ENCODE results near the gene PLAAT2. TPM values are rescaled to one million over a fixed set of nuclear protein-coding genes. Genes with fewer than 3 reads are reported as not detected.

PLAAT2 gene
- total and polyA plus RNA-seq, 2 experiments from 2014 or later: 0.77 to 1.9 TPM

- TF ChIP-seq CTCF (IDR thresholded peaks at IDR 0.05; ENCODE audit: poor library complexity) (no peak), EZH2phosphoT487 (IDR thresholded peaks at IDR 0.05; ENCODE audit: low read depth, severe bottlenecking, unreplicated experiment) (no peak), EZH2 (IDR thresholded peaks at IDR 0.05; ENCODE audit: borderline replicate concordance) (no peak)
- no peaks in the 10 kb centered on the region for H4K20me1 ChIP-seq (ENCODE audit: insufficient read depth, poor library complexity, severe bottlenecking)
- H3K9me2 ChIP-seq (replicated peaks; ENCODE audit: insufficient read depth): no peaks in the 10 kb centered on the region
- peaks cover 5% of the 10 kb centered on the region for H3K4me1 ChIP-seq (ENCODE audit: insufficient read depth)
- no peaks in the 10 kb centered on the region for H3K27me3 ChIP-seq
- no peak overlapping the region for H3K4me2 ChIP-seq
- no peak overlapping the region for H2AFZ ChIP-seq
- H3K36me3 ChIP-seq (replicated peaks; ENCODE audit: insufficient read depth, low read depth): no peaks in the 10 kb centered on the region
- H3K79me2 ChIP-seq: no peaks in the 10 kb centered on the region
- 85% methylated on average over 6 of the region's 6 CpGs for WGBS (ENCODE audit: low lambda C conversion rate, missing lambda C conversion rate)
- H3K4me3 ChIP-seq: no peak overlapping the region
- no peaks in the 10 kb centered on the region for H3K9me3 ChIP-seq (ENCODE audit: low read depth)
- no peak for DNase-seq (ENCODE audit: low spot score)
- H3K27ac ChIP-seq: no peak overlapping the region
These were observed 59.7 kb downstream of the PLAAT2 start for GRCh38 chr11:63503492-63503891.

Other genes with a start within 250 kb of the PLAAT2 start
- 36.3 and 36.7 TPM in 2 replicates for gene SLC22A9, start 193.6 kb downstream of the PLAAT2 start, total RNA-seq
- gene SLC22A9, start 193.6 kb downstream of the PLAAT2 start, polyA plus RNA-seq: 9.4 and 17.1 TPM in 2 replicates
- gene PLAAT5, start 72.2 kb downstream of the PLAAT2 start, total RNA-seq: 0.92 and 1.6 TPM in 2 replicates
- 0.18 and 0.95 TPM in 2 replicates for gene PLAAT5, start 72.2 kb downstream of the PLAAT2 start, polyA plus RNA-seq
- gene LGALS12, start 57.3 kb downstream of the PLAAT2 start, total RNA-seq: not detected in 2 replicates
- gene LGALS12, start 57.3 kb downstream of the PLAAT2 start, polyA plus RNA-seq: not detected in 2 replicates
- gene PLAAT4, start 26.6 kb downstream of the PLAAT2 start, total RNA-seq: 13.7 and 17.5 TPM in 2 replicates
- gene PLAAT4, start 26.6 kb downstream of the PLAAT2 start, polyA plus RNA-seq: 7.9 and 16.0 TPM in 2 replicates
- 26.9 and 32.4 TPM in 2 replicates for gene PLAAT3, start 51.1 kb upstream of the PLAAT2 start, total RNA-seq
- 49.6 and 59.9 TPM in 2 replicates for gene PLAAT3, start 51.1 kb upstream of the PLAAT2 start, polyA plus RNA-seq
- 30.1 and 36.2 TPM in 2 replicates for gene ATL3, start 108.0 kb upstream of the PLAAT2 start, total RNA-seq
- 8.7 and 9.7 TPM in 2 replicates for gene ATL3, start 108.0 kb upstream of the PLAAT2 start, polyA plus RNA-seq
- gene RTN3, start 118.1 kb upstream of the PLAAT2 start, total RNA-seq: 85.4 and 89.9 TPM in 2 replicates
- 84.0 and 108 TPM in 2 replicates for gene RTN3, start 118.1 kb upstream of the PLAAT2 start, polyA plus RNA-seq
- gene ZFTA, start 205.4 kb upstream of the PLAAT2 start, total RNA-seq: 41.8 and 44.1 TPM in 2 replicates
- 12.3 and 14.7 TPM in 2 replicates for gene ZFTA, start 205.4 kb upstream of the PLAAT2 start, polyA plus RNA-seq

Data from hepatocyte (in vitro differentiated cells).